Embryonic facial prominence (tissue), 1 donor: Measurements from ENCODE around the gene MOCS2.
"Not testable (repeated sequence)": the region's sequence is repeated elsewhere in the genome, so short reads cannot be mapped to it uniquely, and the experiment has no call there.

Experiments used
- DNase-seq: peaks from one replicate; pipeline ENCODE4 v3.0.0-alpha.2; 2016; ENCODE audit errors: extremely low spot score

Gene MOCS2, protein sequence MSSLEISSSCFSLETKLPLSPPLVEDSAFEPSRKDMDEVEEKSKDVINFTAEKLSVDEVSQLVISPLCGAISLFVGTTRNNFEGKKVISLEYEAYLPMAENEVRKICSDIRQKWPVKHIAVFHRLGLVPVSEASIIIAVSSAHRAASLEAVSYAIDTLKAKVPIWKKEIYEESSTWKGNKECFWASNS

DNA sequence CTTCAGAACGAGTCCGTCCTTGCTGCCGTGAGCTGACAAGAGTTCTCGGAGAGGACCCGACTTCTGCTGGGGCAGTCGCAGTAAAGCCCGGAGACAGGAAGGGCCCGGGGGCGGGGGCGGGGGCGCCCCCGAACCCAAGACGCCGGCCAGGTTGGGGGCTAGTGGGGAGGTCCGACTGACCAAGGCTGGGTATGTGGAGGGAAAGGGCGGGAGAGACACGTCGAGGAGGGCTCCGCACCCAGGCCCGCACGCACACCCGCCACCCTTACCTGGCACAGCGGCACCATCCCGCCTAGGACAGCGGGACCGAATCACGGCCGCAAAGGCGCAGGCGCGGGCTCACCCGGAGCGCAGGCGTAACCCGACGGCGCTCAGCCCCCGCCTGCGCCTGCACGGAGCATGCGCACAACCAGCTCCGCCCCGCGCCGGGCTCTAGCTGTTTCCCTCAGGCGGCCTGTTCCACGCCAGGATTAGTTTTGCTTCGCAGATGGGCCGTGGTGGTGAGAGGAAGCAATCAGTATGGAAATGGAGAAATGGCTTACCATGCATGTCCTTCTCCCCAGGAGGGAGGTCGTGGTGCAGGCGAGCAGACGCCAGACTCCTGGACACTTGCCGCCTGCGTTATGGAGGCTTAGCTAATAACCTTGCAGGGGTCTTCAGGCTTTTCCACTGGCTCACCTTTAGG, at the start of gene MOCS2:
TSS of gene MOCS2 (minus strand) at position 315 of the 685 bp plus-strand sequence. CDS start 2,583 bp downstream, outside the sequence.
- peak; percentile 72 for DNase-seq

DNA sequence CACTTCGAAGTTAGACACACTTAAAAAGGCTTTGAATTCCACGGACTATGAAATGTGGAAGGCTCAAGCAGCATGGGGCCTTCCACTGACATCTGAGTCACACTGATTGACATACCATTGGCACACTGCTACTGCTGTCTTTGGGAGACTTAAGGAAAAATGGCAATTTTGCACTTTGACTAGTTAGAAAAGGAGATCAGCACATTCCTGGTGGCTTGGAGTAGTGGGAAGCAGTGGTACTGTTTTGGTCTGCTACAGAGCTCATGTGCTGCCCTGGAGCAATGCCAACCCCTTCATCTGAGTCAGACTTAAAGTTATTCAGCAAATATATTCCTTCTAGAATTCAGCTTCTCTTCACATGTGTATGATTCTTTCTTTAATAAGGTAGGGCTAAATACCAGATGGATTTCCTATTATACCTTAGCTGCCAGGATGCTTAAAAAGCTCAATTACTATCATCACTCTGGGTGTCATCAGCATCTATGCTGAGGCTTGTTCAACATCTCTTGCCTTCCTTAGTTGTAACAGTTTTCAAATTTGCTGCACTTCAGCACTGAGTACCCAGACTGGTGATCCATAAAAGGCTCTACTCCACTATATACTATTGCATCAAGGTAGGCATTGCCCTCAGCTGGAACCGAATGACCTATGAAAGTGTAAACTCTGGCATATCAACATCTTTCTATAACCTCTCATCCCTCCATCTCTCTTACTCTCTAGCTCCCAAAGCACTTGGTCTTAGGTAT, 42.3 kb upstream of the MOCS2 start:
- DNase-seq = no peak

DNA sequence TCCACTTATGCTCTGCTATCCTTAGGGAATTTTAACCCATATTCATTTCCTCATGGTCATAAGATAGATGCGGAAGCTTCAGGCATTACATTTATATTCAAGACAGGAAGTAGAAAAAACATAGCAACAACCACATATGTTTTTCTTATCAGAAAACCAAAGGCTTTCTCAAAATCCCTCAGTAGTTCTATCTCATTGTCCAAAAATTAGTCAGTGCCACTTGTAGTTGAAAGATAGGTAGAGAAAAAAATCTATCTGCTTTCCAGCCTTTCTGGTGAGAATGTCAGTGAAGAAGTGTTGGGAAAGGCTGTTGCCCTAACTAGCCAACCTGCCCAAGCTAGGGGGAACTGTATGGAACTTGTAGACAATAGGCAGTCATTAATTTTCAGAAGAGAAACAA, 23.5 kb upstream of the MOCS2 start:
- no peak for DNase-seq

DNA sequence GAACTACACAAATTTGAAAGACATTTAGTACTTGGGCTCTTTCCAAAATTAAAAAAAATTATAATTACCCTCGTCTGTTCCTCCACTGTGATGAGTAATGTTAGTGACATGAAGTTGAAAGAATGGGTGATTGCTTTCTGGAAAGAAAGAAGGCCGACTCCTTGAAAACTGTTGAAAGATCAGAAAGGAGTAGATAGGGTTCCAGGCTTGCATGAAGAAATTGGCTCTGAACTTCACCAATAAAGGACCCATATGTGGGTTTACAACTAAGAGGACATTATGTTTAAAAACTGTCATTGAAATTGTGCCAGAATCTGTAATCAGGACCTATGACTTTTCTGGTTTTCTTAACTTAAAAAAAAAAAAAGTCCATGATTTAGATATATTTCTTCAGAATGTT, 20.7 kb upstream of the MOCS2 start:
- DNase-seq = no peak

DNA sequence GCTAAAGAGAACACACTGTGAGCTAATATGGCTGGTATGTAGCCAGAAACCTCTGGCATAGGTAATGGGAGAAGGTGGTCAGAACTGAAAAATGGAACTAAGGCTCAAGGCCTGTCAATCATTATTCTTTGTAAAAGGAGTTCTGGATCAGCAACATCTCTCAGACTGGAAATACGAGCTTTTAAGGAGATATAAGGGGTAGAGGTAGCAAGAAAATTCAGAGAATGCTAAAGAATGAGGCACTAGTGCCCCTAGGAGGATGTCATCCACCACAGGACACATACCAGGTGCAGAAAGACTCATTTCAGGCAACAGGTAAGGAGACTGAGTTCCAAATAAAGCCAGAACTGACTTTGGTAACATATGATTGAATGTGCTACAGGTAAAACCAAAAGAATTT, 18.9 kb upstream of the MOCS2 start:
- no peak for DNase-seq

DNA sequence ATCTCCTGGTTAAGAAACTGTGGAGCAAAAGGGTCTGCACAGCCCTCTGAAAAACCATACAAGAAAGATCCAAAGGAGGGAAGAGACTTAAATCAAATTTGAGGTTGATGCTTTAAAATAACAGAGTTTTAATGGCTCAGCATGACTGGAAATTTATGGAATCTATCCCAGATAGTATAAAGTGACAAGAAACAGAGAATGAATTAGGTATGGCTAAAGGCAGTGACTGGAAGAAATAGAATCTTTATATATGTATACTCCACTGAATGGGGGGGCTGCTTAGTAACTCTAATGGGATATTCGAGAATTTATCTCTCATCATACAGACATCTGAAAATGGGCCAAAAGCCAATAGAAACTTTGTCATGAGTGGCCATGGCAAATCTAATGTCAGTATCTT, 17.6 kb upstream of the MOCS2 start:
- no peak for DNase-seq

DNA sequence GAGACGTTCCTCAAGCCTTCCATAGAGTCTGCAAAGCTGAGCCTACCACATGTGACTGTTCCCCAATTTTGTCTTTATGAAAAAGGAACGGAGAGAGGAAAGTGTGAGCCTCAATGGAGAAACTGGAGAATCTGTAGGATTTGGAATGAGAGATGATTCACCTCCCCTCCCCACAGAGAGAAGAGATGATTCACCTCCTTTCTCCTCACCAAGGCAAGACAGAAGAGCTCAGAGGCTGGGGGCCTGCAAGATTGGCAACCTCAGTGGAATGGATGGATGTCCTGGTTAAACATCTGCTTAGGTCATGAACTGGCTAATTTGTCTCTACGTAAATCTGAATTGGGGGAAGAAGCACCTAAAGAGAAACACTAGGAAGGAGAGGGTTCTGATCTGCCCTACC, 17.0 kb upstream of the MOCS2 start:
- no peak for DNase-seq

DNA sequence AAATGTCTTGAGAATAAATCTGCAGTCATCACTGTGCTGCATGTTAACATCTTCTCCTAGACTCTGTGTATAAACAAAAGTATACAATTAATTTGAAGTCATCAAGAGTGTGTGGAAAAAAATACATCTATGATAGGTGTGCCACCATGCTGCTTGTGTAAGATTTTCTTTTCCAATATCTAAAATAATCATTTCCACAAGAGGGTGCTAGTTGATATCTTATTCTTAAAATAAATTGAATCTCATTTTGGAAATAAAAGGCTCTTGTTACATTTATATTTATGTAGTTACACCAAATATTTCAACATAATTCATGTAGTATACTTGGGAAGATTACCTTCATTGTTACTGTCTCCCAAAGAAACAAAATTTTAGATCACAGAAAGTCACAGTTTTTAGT, 14.1 kb upstream of the MOCS2 start:
- no peak for DNase-seq

DNA sequence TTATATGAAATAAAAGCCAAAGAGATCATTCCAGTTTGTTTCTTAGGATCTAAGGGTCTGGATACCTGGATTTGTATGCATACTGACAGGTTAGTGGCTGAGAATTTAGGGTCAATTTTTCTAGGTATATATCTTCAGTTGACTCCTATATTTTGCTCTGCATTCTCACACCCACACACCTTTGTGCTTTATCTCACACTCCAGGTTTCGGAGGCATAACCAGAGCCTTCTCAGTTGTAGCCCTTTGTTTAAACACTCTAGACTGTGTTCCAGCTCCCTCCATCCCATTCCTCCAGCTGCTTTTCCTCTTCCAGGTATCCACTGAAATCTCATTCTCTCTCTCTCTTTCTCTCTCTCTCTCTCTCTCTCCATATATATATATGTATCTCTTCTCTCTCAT, 10.6 kb upstream of the MOCS2 start:
- no peak for DNase-seq

DNA sequence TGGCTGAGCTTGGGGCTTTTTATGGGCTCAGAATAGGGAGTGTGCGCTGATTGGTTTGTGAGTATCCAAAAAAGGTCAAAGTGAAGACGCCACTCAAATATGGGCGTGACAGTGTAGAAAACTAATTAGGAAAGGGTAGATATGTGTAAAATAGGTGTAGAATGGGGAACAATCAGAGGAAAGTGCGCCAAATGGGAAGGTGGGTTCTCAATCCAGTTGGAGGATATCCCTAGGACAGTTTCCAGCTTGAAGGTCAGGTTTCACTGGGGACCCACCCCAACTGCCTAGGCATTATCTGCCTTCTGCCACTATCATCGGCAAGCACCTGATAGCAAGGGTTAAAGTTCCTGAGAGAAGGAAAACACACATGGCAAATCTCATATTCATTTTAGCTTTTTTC, 9.3 kb upstream of the MOCS2 start:
- DNase-seq = no peak

DNA sequence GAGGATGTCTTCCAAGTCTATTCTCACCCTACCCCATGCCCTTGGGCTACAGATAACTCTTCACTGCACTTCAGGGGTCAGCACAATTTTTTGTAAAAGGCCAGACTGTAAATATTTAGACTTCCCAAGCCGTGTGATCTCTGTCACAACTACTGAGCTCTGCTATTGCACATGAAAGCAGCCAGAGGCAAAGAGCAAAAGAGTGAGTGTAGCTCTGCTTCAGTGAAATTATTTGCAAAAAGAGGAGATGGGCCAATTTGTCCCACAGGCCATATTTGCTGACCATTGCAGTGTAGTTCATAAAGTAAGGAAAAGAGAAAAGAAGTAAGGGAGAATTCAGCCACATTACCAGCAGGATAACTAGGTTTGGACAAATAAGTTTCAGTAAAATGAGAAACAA, 7.0 kb upstream of the MOCS2 start:
- no peak for DNase-seq

DNA sequence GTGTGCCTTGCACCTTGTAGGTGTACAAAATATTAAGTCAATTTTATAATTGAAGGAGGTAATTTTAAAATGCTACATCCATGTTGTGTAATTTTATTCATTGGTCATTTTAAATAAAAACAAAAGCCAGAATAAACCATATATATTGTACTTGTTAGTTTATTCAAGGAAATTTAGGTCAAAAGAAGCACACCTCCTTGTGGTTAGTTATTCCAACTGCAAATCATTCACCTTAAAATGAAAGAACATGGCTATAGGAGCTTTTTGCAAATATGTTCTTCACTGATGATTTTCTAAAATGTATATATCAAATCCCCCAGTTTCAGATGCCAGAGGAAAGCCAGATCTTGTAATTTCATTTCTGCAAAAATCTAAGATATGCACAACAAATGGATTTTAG, 5.4 kb upstream of the MOCS2 start:
- no peak for DNase-seq

DNA sequence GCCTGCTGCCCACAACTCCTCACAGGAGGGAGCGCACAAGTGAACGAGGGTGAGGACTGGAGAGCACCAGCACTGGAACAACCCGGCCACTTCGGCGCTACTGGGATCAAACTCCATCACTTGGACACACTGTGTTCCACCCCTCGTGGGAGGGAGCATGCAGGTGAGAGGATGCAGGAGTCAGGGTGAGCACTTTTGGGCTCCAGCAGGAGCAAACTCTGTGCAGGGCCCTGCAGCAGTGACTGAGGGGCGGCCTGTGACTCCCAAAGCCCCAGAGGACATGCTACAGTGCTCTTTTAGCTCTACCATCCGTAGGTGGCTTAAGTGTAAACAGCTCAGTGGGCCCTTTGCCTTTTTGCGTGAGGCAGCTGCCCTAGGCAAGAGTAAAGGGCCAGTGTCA, 4.4 kb upstream of the MOCS2 start:
- no peak for DNase-seq

DNA sequence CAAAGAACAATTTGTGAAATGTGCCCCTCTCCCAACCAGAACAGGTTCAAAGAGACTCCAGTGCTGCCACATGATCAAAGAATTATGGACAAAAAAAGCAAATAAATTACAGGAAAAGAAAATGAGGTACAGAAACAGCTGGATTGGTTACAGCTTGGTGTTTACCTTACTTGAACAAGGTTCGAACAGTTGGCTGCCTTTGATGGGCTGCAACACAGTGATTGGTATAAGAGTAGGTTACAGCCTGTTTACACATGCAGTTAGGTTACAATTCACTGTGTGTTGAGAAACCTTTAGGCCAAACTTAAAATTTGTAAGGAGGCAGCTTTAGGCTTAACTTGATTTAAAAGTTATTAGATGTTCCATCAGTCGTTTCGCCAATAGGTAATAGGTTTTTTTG, 3.4 kb upstream of the MOCS2 start:
- no peak for DNase-seq

DNA sequence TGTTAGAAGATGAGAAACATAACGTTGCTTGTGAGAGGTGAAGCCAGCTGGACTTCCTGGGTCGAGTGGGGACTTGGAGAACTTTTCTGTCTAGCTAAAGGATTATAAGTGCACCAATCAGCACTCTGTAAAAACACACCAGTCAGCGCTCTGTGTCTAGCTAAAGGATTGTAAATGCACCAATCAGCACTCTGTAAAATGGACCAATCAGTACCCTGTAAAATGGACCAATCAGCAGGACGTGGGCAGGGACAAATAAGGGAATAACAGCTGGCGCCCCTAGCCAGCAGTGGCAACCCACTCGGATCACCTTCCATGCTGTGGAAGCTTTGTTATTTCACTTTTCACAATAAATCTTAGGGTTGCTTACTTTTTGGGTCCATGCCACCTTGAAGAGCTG, 2.8 kb upstream of the MOCS2 start:
- not testable (repeated sequence) for DNase-seq

DNA sequence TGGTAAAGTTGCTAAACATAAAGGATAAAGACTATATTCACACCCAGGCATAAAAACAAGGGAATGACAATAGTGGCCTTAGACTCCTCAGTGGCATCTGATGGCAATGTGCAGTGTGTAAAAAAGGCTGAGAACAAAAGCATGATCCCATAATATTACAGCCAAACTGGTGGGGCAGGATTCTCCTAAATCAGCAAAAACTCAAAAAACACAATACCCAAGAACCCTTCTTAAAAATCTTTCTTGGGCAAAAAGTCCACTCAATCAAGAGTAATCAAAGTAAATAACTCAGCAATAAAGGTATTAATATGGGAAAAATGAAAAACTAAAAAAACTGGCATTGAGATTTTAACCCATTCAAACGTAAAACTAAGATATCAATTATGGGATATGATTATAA, 1.6 kb upstream of the MOCS2 start:
- no peak for DNase-seq

DNA sequence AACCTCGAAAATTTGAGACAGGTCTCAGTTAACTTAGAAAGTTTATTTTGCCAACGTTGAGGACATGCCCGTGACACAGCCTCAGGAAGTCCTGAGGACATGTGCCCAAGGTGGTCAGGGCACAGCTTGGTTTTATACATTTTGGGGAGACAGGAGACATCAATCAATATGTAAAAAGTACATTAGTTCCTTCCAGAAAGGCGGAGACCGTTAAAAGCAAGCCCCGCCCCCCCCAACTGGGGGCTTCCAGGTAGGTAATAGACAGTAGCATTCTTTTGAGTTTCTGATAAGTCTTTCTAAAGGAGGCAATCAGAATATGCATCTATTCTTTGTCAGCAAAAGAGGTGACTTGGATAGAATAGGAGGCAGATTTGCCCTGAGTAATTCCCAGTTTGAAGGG, 599 bp upstream of the MOCS2 start:
- DNase-seq = no peak

DNA sequence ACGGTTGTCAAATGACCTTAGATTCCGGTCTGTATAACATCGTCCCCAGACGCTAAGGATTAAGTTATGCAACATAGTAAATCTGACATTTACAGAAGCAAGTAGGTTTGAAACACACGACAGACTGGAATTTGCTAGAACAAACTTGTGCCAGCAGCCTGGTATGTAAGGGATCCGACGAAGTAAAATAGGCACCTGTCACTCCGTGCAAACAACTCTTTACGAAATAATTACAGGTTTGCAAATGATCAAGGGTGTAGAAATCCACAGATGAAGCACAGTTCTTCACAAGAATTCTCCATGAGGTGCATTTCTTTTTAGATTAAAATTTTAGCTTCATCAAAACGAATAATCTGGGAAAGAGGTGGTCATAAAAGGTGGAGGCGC, 508 bp downstream of the MOCS2 start:
- no peak for DNase-seq

DNA sequence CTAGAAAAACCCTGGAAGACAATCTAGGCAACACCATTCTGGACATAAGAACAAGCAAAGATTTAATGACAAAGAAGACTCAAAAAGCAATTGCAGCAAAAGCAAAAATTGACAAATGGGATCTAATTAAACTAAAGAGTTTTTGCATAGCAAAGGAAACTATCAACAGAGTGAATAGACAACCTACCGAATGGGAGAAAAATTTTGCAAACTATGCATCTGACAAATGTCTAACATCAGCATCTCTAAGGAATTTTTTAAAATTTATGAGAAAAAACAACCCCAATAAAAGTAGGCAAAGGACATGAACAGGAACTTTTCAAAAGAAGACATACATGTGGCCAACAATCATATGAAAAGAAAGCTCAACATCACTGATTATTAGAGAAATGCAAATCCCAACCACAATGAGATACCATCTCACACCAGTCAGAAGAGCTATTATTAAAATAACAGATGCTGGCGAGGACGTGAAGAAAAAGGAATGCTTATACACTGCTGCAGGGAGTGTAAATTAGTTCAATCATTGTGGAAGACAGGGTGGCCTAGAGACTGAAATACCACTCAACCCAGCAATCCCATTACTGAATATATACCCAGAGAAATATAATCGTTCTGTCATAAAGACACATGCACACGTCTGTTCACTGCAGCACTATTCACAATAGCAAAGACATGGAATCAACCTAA, 3.8 kb downstream of the MOCS2 start:
- no peak for DNase-seq

DNA sequence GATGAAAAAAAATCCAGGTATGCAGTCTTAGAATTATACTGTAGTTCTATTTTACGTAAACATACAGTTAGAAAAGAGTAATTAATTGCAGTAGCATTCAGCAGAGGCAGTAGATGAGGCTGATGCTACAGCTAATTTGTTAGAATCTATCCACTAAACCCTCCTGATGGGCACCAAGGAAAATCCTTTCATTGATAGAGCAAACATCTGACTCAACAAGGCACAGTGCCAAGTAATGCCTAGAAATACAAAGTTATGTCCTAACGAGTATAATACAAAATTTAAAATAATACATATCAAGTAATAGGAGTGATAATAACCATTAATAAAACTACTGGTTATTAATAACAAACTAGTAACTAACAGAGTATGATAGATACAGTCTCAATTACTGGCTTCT, 9.0 kb downstream of the MOCS2 start:
- DNase-seq = no peak

DNA sequence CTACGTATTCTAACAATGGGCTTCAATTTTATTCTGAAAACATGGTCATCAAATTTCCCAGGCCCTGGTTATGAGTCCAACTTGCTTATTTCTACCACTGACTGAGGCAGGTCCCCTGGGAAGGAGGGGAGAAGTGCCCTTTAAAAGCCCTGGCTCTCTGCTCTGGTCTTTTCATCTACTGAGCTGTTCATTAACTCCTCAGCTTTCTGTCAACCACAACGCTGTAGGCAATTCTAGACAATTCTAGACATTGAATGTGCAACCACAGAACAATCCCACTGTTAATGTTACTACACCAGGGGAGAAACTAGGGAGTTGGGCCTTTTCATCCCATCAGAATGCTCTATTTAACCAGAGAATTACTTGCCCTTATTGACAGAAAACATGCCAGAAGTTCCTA, 10.0 kb downstream of the MOCS2 start:
- DNase-seq = no peak

DNA sequence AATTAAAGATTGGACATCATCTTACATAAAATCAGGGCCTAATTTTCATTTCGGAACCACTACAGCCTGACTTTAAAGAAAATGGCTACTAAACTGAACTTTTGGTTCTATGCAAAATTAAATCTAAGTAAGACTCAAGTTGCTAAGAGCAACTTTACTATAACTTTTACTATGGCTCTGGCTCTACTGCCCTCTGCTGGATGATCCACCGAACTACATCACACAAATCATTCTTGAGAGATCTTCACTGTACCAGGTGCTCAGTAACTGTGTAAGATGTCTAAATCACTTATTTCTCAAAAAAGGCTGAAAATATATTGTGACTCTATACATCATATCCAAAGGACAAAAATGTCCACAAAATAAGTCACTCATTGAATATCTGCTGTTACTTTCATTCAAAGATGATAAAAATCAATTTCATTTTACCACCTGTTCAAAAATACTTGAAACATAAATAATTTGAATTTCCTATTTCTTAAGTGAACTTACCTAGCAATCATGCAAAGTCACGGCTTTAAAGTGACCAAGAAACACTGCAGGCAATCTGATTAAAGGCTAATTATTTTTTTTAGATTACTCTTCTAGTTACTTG, 13.5 kb downstream of the MOCS2 start:
- DNase-seq = peak; percentile 67
